HG02759 (cell line): Measurements from ENCODE around the gene WDR12.
"Not testable (repeated sequence)": the region's sequence is repeated elsewhere in the genome, so short reads cannot be mapped to it uniquely, and the experiment has no call there.

Source experiments
- ATAC-seq: cut with Tn5 transposase; IDR thresholded peaks from one replicate; pipeline ENCODE4 v1.9.1; 2021; ENCODE audit warnings: mild to moderate bottlenecking, moderate library complexity; ENCODE audit not compliant: unreplicated experiment

The WDR12 gene

GRCh38 chr2:202911512-202912341 is at the start of gene WDR12, which contains the start of gene CARF:
Gene WDR12 (minus strand): TSS chr2:202911673. CDS start chr2:202911476, 197 bp downstream.
Gene CARF (plus strand): TSS chr2:202912275. CDS start chr2:202941903, 29,628 bp downstream.
- ATAC-seq, result peak; percentile 81

- ATAC-seq, result no peak
These were observed 49.1 kb upstream of the WDR12 start for GRCh38 chr2:202960524-202960923.

GRCh38 chr2:202950592-202950991 is 39.1 kb upstream of the WDR12 start:
- ATAC-seq, result no peak

- not testable (repeated sequence) for ATAC-seq
These were observed 37.9 kb upstream of the WDR12 start for GRCh38 chr2:202949333-202949732.

GRCh38 chr2:202945497-202945896 is 34.0 kb upstream of the WDR12 start:
- no peak for ATAC-seq

- no peak for ATAC-seq
These were observed 33.3 kb upstream of the WDR12 start for GRCh38 chr2:202944816-202945215.

GRCh38 chr2:202944408-202944807 is 32.9 kb upstream of the WDR12 start:
- ATAC-seq, result no peak

GRCh38 chr2:202941771-202942170 is 30.3 kb upstream of the WDR12 start:
- ATAC-seq, result no peak

GRCh38 chr2:202938960-202939359 is 27.5 kb upstream of the WDR12 start:
- no peak for ATAC-seq

GRCh38 chr2:202934456-202934855 is 23.0 kb upstream of the WDR12 start:
- ATAC-seq, result no peak

- ATAC-seq, result no peak
These were observed 22.5 kb upstream of the WDR12 start for GRCh38 chr2:202933958-202934357.

- ATAC-seq, result no peak
These were observed 21.7 kb upstream of the WDR12 start for GRCh38 chr2:202933139-202933510.

GRCh38 chr2:202932425-202933138 is 21.1 kb upstream of the WDR12 start:
- no peak for ATAC-seq

- no peak for ATAC-seq
These were observed 7.4 kb upstream of the WDR12 start for GRCh38 chr2:202918860-202919259.

GRCh38 chr2:202912342-202913201 is 1.1 kb upstream of the WDR12 start:
- ATAC-seq, result peak; percentile 72

- ATAC-seq, result no peak
These were observed 316 bp downstream of the WDR12 start for GRCh38 chr2:202911203-202911511.

GRCh38 chr2:202910698-202911097 is 775 bp downstream of the WDR12 start:
- ATAC-seq, result no peak

- ATAC-seq, result not testable (repeated sequence)
These were observed 1.2 kb downstream of the WDR12 start for GRCh38 chr2:202910250-202910649.

GRCh38 chr2:202909394-202910192 is 1.9 kb downstream of the WDR12 start:
- ATAC-seq, result no peak

- no peak for ATAC-seq
These were observed 3.3 kb downstream of the WDR12 start for GRCh38 chr2:202908186-202908585.
